H9 (cell line): ENCODE measurements around the gene NYAP2. TPM values are rescaled to one million over a fixed set of nuclear protein-coding genes. Genes with fewer than 3 reads are reported as not detected.

ENCODE experiments used
- DNase-seq: peaks from one replicate; pipeline ENCODE4 v3.0.0-alpha.2; 2017
- H2AFZ ChIP-seq: one replicate; pipeline ENCODE4 v1.6.1; 2013; ENCODE audit warnings: mild to moderate bottlenecking, low read length, control low read depth, moderate library complexity
- H2AK5ac ChIP-seq: 2 replicates; pipeline ENCODE4 v1.6.1; 2013; ENCODE audit warnings: low read length, control low read depth, mixed read lengths; ENCODE audit not compliant: insufficient read length
- H2BK120ac ChIP-seq: one replicate; pipeline ENCODE4 v1.6.1; 2013; ENCODE audit warnings: low read depth, mild to moderate bottlenecking, low read length, control low read depth, inconsistent platforms; ENCODE audit not compliant: poor library complexity, severe bottlenecking
- H2BK12ac ChIP-seq: 2 replicates; pipeline ENCODE4 v1.6.1; 2013; ENCODE audit warnings: low read length, control low read depth, mixed read lengths, low read depth; ENCODE audit not compliant: insufficient read length
- H2BK15ac ChIP-seq: 2 replicates; pipeline ENCODE4 v1.6.1; 2013; ENCODE audit warnings: low read depth, low read length, control low read depth
- H2BK20ac ChIP-seq: one replicate; pipeline ENCODE4 v1.6.1; 2013; ENCODE audit warnings: low read depth, mild to moderate bottlenecking, low read length, control low read depth, inconsistent platforms; ENCODE audit not compliant: poor library complexity, severe bottlenecking
- H2BK5ac ChIP-seq: 2 replicates; pipeline ENCODE4 v1.6.1; 2013; ENCODE audit warnings: low read length, control low read depth, mixed read lengths; ENCODE audit not compliant: insufficient read length
- H3K14ac ChIP-seq: 2 replicates; pipeline ENCODE4 v1.6.1; 2013; ENCODE audit warnings: low read length, control low read depth; ENCODE audit not compliant: insufficient read depth
- H3K18ac ChIP-seq: 2 replicates; pipeline ENCODE4 v1.6.1; 2013; ENCODE audit warnings: low read depth, mild to moderate bottlenecking, mixed read lengths, low read length, control low read depth; ENCODE audit not compliant: insufficient read length
- H3K23ac ChIP-seq: 2 replicates; pipeline ENCODE4 v1.6.1; 2013; ENCODE audit warnings: low read length, control low read depth, mixed read lengths, low read depth; ENCODE audit not compliant: insufficient read length
- H3K23me2 ChIP-seq: 2 replicates; pipeline ENCODE4 v1.6.1; 2013; ENCODE audit warnings: low read depth, mild to moderate bottlenecking, mixed read lengths, low read length, control low read depth; ENCODE audit not compliant: insufficient read length, poor library complexity, severe bottlenecking
- H3K27ac ChIP-seq: 2 replicates; pipeline ENCODE4 v1.5.1; 2013; ENCODE audit warnings: low read length, control low read depth, mixed read lengths, low read depth; ENCODE audit not compliant: insufficient read length
- H3K27me3 ChIP-seq: 2 replicates; pipeline ENCODE4 v1.6.1; 2013; ENCODE audit warnings: low read length, control low read depth, inconsistent platforms; ENCODE audit not compliant: insufficient read depth
- H3K4ac ChIP-seq: 2 replicates; pipeline ENCODE4 v1.6.1; 2013; ENCODE audit warnings: low read depth, mild to moderate bottlenecking, control low read depth, inconsistent platforms, low read length, moderate library complexity
- H3K4me1 ChIP-seq: 2 replicates; pipeline ENCODE4 v1.6.1; 2013; ENCODE audit warnings: low read length, control low read depth, inconsistent platforms; ENCODE audit not compliant: insufficient read depth
- H3K4me2 ChIP-seq: 2 replicates; pipeline ENCODE4 v1.6.1; 2013; ENCODE audit warnings: low read length, control low read depth, mixed read lengths; ENCODE audit not compliant: insufficient read length, insufficient read depth
- H3K56ac ChIP-seq: 2 replicates; pipeline ENCODE4 v1.6.1; 2013; ENCODE audit warnings: low read depth, mild to moderate bottlenecking, mixed read lengths, low read length, control low read depth; ENCODE audit not compliant: insufficient read length
- H3K79me1 ChIP-seq: 2 replicates; pipeline ENCODE4 v1.6.1; 2013; ENCODE audit warnings: low read depth, mild to moderate bottlenecking, moderate library complexity, low read length, control low read depth, inconsistent platforms; ENCODE audit not compliant: insufficient read depth, poor library complexity, severe bottlenecking
- H3K79me2 ChIP-seq: 2 replicates; pipeline ENCODE4 v1.6.1; 2013; ENCODE audit warnings: low read length, control low read depth, inconsistent platforms; ENCODE audit not compliant: insufficient read depth
- H3K9ac ChIP-seq: 2 replicates; pipeline ENCODE4 v1.6.1; 2013; ENCODE audit warnings: low read length, control low read depth, mixed read lengths; ENCODE audit not compliant: insufficient read length; ENCODE audit errors: extremely low read depth
- H3K9me3 ChIP-seq: one replicate; pipeline ENCODE4 v1.6.1; 2013; ENCODE audit warnings: low read depth, low read length, inconsistent platforms; ENCODE audit not compliant: control insufficient read depth
- H3T11ph ChIP-seq: one replicate; pipeline ENCODE4 v1.6.1; 2013; ENCODE audit warnings: mild to moderate bottlenecking, low read length, control low read depth, inconsistent platforms
- H4K20me1 ChIP-seq: one replicate; pipeline ENCODE4 v1.6.1; 2013; ENCODE audit not compliant: control insufficient read depth, insufficient read length, insufficient read depth
- H4K5ac ChIP-seq: 2 replicates; pipeline ENCODE4 v1.6.1; 2013; ENCODE audit warnings: low read depth, mild to moderate bottlenecking, mixed read lengths, low read length, control low read depth; ENCODE audit not compliant: insufficient read length
- H4K8ac ChIP-seq: replicated peaks from 2 replicates; pipeline ENCODE4 v1.6.1; 2013; ENCODE audit warnings: low read length, control low read depth, mixed read lengths, low read depth; ENCODE audit not compliant: insufficient read length
- H4K91ac ChIP-seq: 2 replicates; pipeline ENCODE4 v1.6.1; 2013; ENCODE audit warnings: low read depth, mild to moderate bottlenecking, moderate library complexity, mixed read lengths, low read length, control low read depth; ENCODE audit not compliant: insufficient read length
- H3K27ac Mint-ChIP-seq, 3 experiments: 2 replicates in 2 of 3; 3 replicates in 1 of 3; pipeline ENCODE4 v1.8.0; 2020 to 2021; ENCODE audit warnings: mixed read lengths in 3 of 3, mild to moderate bottlenecking in 1 of 3, moderate library complexity in 1 of 3
- H3K27me3 Mint-ChIP-seq: 2 replicates; pipeline ENCODE4 v1.8.0; 2021; ENCODE audit warnings: low read depth, mild to moderate bottlenecking, moderate library complexity, mixed read lengths
- H3K36me3 Mint-ChIP-seq, 3 experiments: 2 replicates in 2 of 3; 3 replicates in 1 of 3; pipeline ENCODE4 v1.8.0; 2020 to 2021; ENCODE audit warnings: low read depth in 3 of 3, mixed read lengths in 3 of 3; ENCODE audit not compliant: insufficient read depth in 1 of 3
- H3K4me1 Mint-ChIP-seq, 2 experiments: 2 replicates each; pipeline ENCODE4 v1.8.0; 2020; ENCODE audit warnings: mixed read lengths in 2 of 2
- H3K4me3 Mint-ChIP-seq, 2 experiments: 2 replicates in 1 of 2; 3 replicates in 1 of 2; pipeline ENCODE4 v1.8.0; 2020 to 2021; ENCODE audit warnings: mild to moderate bottlenecking in 2 of 2, mixed read lengths in 2 of 2, moderate library complexity in 1 of 2
- H3K9me3 Mint-ChIP-seq, 2 experiments: 2 replicates in 1 of 2; 3 replicates in 1 of 2; pipeline ENCODE4 v1.8.0; 2020; ENCODE audit warnings: mild to moderate bottlenecking in 2 of 2, mixed read lengths in 2 of 2, moderate library complexity in 1 of 2
- WGBS: extraction: QIAGEN DNeasy Blood & Tissue Kit; methylation state at CpG from one replicate; pipeline ENCODE4 v1.1.7; 2013; ENCODE audit warnings: missing lambda C conversion rate, low lambda C conversion rate, mixed read lengths; ENCODE audit not compliant: insufficient read length; ENCODE audit errors: extremely low coverage; 5-methylcytosine and 5-hydroxymethylcytosine counted together
- total RNA-seq: library from RNA; stranded (reverse); gene quantifications from 2 replicates; pipeline ENCODE4 v1.2.1, GENCODE V29; 2021
- TF ChIP-seq, protein P1 (sequence below): fragments of 200-600 bp; sonication (generic); conservative IDR thresholded peaks from 3 replicates; pipeline ENCODE4 v1.8.0; 2021; ENCODE audit warnings: antibody characterized with exemption, mild to moderate bottlenecking

Gene NYAP2
- total RNA-seq, 1 experiment from 2014 or later: not detected

GRCh38 chr2:225637259-225637658, 237.7 kb downstream of the NYAP2 start:
- Histone ChIP-seq H3K9me3 (no peaks in the 10 kb centered on the region), H2BK120ac (no peak overlapping the region), H4K91ac (no peak overlapping the region), H2BK15ac (no peak overlapping the region), H3K14ac (no peak overlapping the region), H3K23ac (no peak overlapping the region), H3K4me1 (no peaks in the 10 kb centered on the region), H3K23me2 (no peaks in the 10 kb centered on the region), H3K4ac (no peak overlapping the region), H3K9ac (no peak overlapping the region), H3K56ac (no peak overlapping the region), H2AFZ (no peak overlapping the region), H3K4me2 (no peak overlapping the region), H3K79me2 (no peaks in the 10 kb centered on the region), H3K79me1 (no peaks in the 10 kb centered on the region), H4K20me1 (no peaks in the 10 kb centered on the region), H2BK5ac (no peak overlapping the region), H2BK20ac (no peak overlapping the region), H4K5ac (no peak overlapping the region), H4K8ac (no peak overlapping the region), H2AK5ac (no peak overlapping the region), H3T11ph (no peak overlapping the region), H3K27ac (no peak overlapping the region), H3K27me3 (no peaks in the 10 kb centered on the region), H3K18ac (no peak overlapping the region), H2BK12ac (no peak overlapping the region)
- no peaks in the 10 kb centered on the region for H3K36me3 Mint-ChIP-seq
- H3K27me3 Mint-ChIP-seq: no peaks in the 10 kb centered on the region
- H3K27ac Mint-ChIP-seq: no peak overlapping the region
- H3K4me3 Mint-ChIP-seq: no peak overlapping the region
- H3K4me1 Mint-ChIP-seq: no peaks in the 10 kb centered on the region
- TF ChIP-seq, protein P1, sequence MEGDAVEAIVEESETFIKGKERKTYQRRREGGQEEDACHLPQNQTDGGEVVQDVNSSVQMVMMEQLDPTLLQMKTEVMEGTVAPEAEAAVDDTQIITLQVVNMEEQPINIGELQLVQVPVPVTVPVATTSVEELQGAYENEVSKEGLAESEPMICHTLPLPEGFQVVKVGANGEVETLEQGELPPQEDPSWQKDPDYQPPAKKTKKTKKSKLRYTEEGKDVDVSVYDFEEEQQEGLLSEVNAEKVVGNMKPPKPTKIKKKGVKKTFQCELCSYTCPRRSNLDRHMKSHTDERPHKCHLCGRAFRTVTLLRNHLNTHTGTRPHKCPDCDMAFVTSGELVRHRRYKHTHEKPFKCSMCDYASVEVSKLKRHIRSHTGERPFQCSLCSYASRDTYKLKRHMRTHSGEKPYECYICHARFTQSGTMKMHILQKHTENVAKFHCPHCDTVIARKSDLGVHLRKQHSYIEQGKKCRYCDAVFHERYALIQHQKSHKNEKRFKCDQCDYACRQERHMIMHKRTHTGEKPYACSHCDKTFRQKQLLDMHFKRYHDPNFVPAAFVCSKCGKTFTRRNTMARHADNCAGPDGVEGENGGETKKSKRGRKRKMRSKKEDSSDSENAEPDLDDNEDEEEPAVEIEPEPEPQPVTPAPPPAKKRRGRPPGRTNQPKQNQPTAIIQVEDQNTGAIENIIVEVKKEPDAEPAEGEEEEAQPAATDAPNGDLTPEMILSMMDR: no peak
- no CpG with 5 or more reads among the region's 7 CpGs for WGBS
- DNase-seq: no peak
- H3K9me3 Mint-ChIP-seq: no peaks in the 10 kb centered on the region
